ENCODE results near the gene HAPLN3. TPM values are rescaled to one million over a fixed set of nuclear protein-coding genes. Genes with fewer than 3 reads are reported as not detected.
A peak's percentile ranks its signal among the peaks of the same experiment; 100 is the strongest.

Gene HAPLN3
- total RNA-seq, 1 experiment from 2014 or later: 168 TPM

DNA sequence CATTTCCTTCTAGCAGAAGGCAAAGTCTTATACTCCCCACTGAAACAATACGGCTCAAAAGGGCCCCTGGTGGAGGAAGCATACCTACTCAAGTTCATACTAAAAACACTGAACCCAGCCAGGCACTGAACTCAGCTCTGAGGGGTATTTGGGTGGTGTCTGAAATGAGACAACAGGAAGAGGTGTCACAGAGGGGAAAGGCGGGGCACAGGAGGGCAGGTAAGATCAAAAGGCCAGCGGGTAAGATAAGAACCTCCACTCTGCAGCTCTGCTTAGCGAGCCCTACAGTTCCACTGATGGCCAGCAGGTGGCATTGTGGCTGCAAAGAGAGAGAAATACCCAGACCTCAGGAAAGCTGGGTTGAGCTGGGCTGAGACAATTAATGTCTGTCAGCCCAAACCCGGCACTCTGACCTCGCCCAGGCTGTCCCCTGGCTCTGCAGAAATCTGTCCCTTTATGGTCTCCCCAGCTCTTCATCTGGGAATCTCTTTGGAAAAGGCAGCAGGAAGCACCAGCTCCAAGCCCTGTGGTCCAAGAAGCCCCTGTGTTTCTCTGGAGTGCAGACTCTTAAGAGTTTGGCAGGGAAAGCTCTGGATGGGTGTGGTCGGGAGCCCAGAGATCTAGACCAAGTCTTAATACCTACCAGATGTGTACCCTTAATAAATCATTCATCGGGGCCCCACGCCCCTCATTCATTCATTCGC, 9.4 kb upstream of the HAPLN3 start:
- ATAC-seq: peak; percentile 69
- intact Hi-C loops (cut with micrococcal nuclease; ENCODE audit: unreplicated experiment): loop anchor here (1.0 to 2.0 kb wide), 2 partner anchors 100 to 113 kb away; no protein-coding TSS in a partner anchor
- TF ChIP-seq POLR2AphosphoS5 (IDR thresholded peaks at IDR 0.05; ENCODE audit: low read depth, low read length) (peak; percentile 58), SIN3A (IDR thresholded peaks at IDR 0.05; ENCODE audit: borderline replicate concordance, insufficient read depth, low read depth, low read length) (no peak), REST (IDR thresholded peaks at IDR 0.05; ENCODE audit: insufficient read depth in 1 of 2, low read depth in 2 of 2, low read length in 1 of 2) (no peak), TCF7L2 (IDR thresholded peaks at IDR 0.05; ENCODE audit: low read depth, low read length) (peak; percentile 88)
- TF ChIP-seq, protein P1, sequence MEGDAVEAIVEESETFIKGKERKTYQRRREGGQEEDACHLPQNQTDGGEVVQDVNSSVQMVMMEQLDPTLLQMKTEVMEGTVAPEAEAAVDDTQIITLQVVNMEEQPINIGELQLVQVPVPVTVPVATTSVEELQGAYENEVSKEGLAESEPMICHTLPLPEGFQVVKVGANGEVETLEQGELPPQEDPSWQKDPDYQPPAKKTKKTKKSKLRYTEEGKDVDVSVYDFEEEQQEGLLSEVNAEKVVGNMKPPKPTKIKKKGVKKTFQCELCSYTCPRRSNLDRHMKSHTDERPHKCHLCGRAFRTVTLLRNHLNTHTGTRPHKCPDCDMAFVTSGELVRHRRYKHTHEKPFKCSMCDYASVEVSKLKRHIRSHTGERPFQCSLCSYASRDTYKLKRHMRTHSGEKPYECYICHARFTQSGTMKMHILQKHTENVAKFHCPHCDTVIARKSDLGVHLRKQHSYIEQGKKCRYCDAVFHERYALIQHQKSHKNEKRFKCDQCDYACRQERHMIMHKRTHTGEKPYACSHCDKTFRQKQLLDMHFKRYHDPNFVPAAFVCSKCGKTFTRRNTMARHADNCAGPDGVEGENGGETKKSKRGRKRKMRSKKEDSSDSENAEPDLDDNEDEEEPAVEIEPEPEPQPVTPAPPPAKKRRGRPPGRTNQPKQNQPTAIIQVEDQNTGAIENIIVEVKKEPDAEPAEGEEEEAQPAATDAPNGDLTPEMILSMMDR (IDR thresholded peaks at IDR 0.05): peak; percentile 97
- in situ Hi-C loops (cut with HindIII; ENCODE audit: low pct_unique_long_range_greater_than_20kb, low sequenced_read_pairs): no loop called here
- Histone ChIP-seq H3K4me1 (ENCODE audit: control insufficient read depth, insufficient read depth, low read length) (peaks cover 94% of the 10 kb centered on the region), H3K36me3 (ENCODE audit: control insufficient read depth, insufficient read depth, low read length) (peaks cover 16% of the 10 kb centered on the region), H3K27me3 (ENCODE audit: control insufficient read depth, insufficient read depth, low read length) (no peaks in the 10 kb centered on the region), H3K4me3 (ENCODE audit: low read depth in 2 of 2, low read length in 2 of 2) (peak overlapping the region in 1 of 2 experiments; percentile 9; a peak in 1 of 4 replicates), H3K9me3 (ENCODE audit: control insufficient read depth, insufficient read depth, low read depth, low read length) (no peaks in the 10 kb centered on the region), H3K27ac (ENCODE audit: low read length) (peak overlapping the region; percentile 97)
- CTCF ChIA-PET: interaction anchor here (0.5 to 2.3 kb wide), 12 partner anchors 9 to 273 kb away, joined by 3 to 27 read pairs (median 4); no protein-coding TSS in a partner anchor
- peak; percentile 83 for DNase-seq (ENCODE audit: low read depth, low spot score)
- no TSS peak for BruUV-seq (replicated peaks)
- POLR2A ChIA-PET: interaction anchor here (0.5 to 1.2 kb wide), 2 partner anchors 12 to 215 kb away, joined by 4 read pairs; no protein-coding TSS in a partner anchor

DNA sequence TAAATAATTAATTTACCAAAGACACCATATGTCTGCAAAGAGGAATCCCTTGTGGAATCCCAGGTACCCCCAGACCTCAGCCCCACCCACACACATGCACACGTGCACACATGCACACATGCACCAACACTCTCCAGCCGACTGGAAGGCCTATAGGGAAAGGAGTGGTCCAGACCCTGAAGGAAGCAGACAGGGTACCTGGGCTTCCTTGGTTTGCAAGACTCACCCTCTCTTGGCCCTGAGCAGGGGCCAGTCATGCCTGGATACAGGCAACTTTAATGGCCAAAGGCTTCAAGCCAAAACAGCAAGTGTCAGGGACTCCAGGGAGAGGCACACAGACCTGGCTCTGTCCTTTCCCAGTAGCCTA, 8.9 kb upstream of the HAPLN3 start:
- in situ Hi-C loops (cut with HindIII; ENCODE audit: low pct_unique_long_range_greater_than_20kb, low sequenced_read_pairs): no loop called here
- H3K27me3 ChIP-seq (ENCODE audit: control insufficient read depth, insufficient read depth, low read length): no peaks in the 10 kb centered on the region
- peaks cover 93% of the 10 kb centered on the region for H3K4me1 ChIP-seq (ENCODE audit: control insufficient read depth, insufficient read depth, low read length)
- peak overlapping the region; percentile 97 for H3K27ac ChIP-seq (ENCODE audit: low read length)
- DNase-seq (ENCODE audit: low read depth, low spot score): no peak
- no TSS peak for BruUV-seq (replicated peaks)
- ChIA-PET CTCF (interaction anchor here (0.5 to 2.3 kb wide), 8 partner anchors 25 to 274 kb away, joined by 3 to 27 read pairs (median 8); no protein-coding TSS in a partner anchor), POLR2A (interaction anchor here (0.5 kb wide), 1 partner anchor 12 kb away, joined by 4 read pairs; no protein-coding TSS in a partner anchor)
- intact Hi-C loops (cut with micrococcal nuclease; ENCODE audit: unreplicated experiment): loop anchor here (1.0 to 2.0 kb wide), 2 partner anchors 101 to 113 kb away; no protein-coding TSS in a partner anchor
- peaks cover 15% of the 10 kb centered on the region for H3K36me3 ChIP-seq (ENCODE audit: control insufficient read depth, insufficient read depth, low read length)
- TF ChIP-seq, protein P1 (IDR thresholded peaks at IDR 0.05): no peak
- TF ChIP-seq POLR2AphosphoS5 (IDR thresholded peaks at IDR 0.05; ENCODE audit: low read depth, low read length) (no peak), REST (IDR thresholded peaks at IDR 0.05; ENCODE audit: insufficient read depth in 1 of 2, low read depth in 2 of 2, low read length in 1 of 2) (no peak)
- no peak for ATAC-seq
- H3K4me3 ChIP-seq (ENCODE audit: low read depth in 2 of 2, low read length in 2 of 2): no peak overlapping the region
- H3K9me3 ChIP-seq (ENCODE audit: control insufficient read depth, insufficient read depth, low read depth, low read length): no peaks in the 10 kb centered on the region
